HG02970 (cell line): ENCODE measurements around the gene CYB561A3.
"Not testable (repeated sequence)": the region's sequence is repeated elsewhere in the genome, so short reads cannot be mapped to it uniquely, and the experiment has no call there.

Source experiments
- ATAC-seq: cut with Tn5 transposase; IDR thresholded peaks from one replicate; pipeline ENCODE4 v1.9.1; 2021; ENCODE audit warnings: mild to moderate bottlenecking, moderate library complexity, moderate number of reproducible peaks; ENCODE audit not compliant: unreplicated experiment, low FRiP score

CYB561A3 gene

GRCh38 chr11:61361741-61362541 is at the start of gene CYB561A3, which contains the start of gene TMEM138:
Gene CYB561A3, minus strand, starts transcription at chr11:61361882. Its CDS starts 5,169 bp downstream, at chr11:61356713.
Gene TMEM138, plus strand, starts transcription at chr11:61362374. Its CDS starts 2,017 bp downstream, at chr11:61364391.
- peak; percentile 77 for ATAC-seq

- no peak for ATAC-seq
Observed at GRCh38 chr11:61406991-61407728, 45.5 kb upstream of the CYB561A3 start.

- ATAC-seq = no peak
Observed at GRCh38 chr11:61406067-61406466, 44.4 kb upstream of the CYB561A3 start.

GRCh38 chr11:61404641-61405040 is 43.0 kb upstream of the CYB561A3 start:
- ATAC-seq = no peak

GRCh38 chr11:61404103-61404502 is 42.4 kb upstream of the CYB561A3 start:
- no peak for ATAC-seq

- ATAC-seq = no peak
Observed at GRCh38 chr11:61403658-61404057, 42.0 kb upstream of the CYB561A3 start.

GRCh38 chr11:61401573-61401972 is 39.9 kb upstream of the CYB561A3 start:
- ATAC-seq = no peak

GRCh38 chr11:61401173-61401572 is 39.5 kb upstream of the CYB561A3 start:
- ATAC-seq = no peak

- ATAC-seq = no peak
Observed at GRCh38 chr11:61392981-61393595, 31.4 kb upstream of the CYB561A3 start.

GRCh38 chr11:61390161-61390560 is 28.5 kb upstream of the CYB561A3 start:
- ATAC-seq = no peak

- ATAC-seq = no peak
Observed at GRCh38 chr11:61384271-61385242, 22.9 kb upstream of the CYB561A3 start.

GRCh38 chr11:61383859-61384258 is 22.2 kb upstream of the CYB561A3 start:
- not testable (repeated sequence) for ATAC-seq

- no peak for ATAC-seq
Observed at GRCh38 chr11:61380884-61381283, 19.2 kb upstream of the CYB561A3 start.

GRCh38 chr11:61378713-61379313 is 17.1 kb upstream of the CYB561A3 start:
- ATAC-seq = no peak

- ATAC-seq = no peak
Observed at GRCh38 chr11:61377461-61378160, 15.9 kb upstream of the CYB561A3 start.

GRCh38 chr11:61375761-61376108 is 14.1 kb upstream of the CYB561A3 start:
- no peak for ATAC-seq

GRCh38 chr11:61372659-61373420 is 11.2 kb upstream of the CYB561A3 start:
- no peak for ATAC-seq

GRCh38 chr11:61370349-61371005 is 8.8 kb upstream of the CYB561A3 start:
- no peak for ATAC-seq
